ENCODE measurements around the gene ATG2B.

GRCh38 chr14:96362071-96362964, 823 bp downstream of the ATG2B start:
- TF ChIP-seq CTCF (conservative IDR thresholded peaks at IDR 0.05; ENCODE audit: low read depth, low read length) (no peak), EZH2phosphoT487 (IDR thresholded peaks at IDR 0.05; ENCODE audit: borderline replicate concordance, low read length) (no peak), EZH2 (IDR thresholded peaks at IDR 0.05; ENCODE audit: low read length, unreplicated experiment) (no peak)
